GM18526 (cell line): ENCODE measurements around the gene LGALS7.

Experiments used
- POLR2A ChIP-seq: IDR thresholded peaks from 3 replicates; pipeline ENCODE4 v1.6.1; 2011; ENCODE audit not compliant: insufficient read length; ENCODE audit errors: extremely low read depth

The LGALS7 gene

DNA sequence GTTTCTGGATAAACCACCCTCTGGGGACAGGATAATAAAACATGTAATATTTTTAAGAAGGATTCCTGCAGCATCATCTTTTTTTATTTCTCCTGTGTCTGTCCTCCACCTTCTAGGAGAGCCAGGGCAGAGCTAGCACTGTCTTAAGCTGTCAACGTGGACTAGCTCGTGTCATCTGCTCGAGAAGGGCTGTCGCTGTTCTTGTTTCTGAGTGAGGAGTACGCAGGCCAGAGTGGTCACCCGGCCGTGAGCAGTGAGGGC, 42.9 kb downstream of the LGALS7 start:
- no peak for TF ChIP-seq POLR2A

GRCh38 chr19:38729653-38730469, 43.5 kb downstream of the LGALS7 start:
- no peak for TF ChIP-seq POLR2A

DNA sequence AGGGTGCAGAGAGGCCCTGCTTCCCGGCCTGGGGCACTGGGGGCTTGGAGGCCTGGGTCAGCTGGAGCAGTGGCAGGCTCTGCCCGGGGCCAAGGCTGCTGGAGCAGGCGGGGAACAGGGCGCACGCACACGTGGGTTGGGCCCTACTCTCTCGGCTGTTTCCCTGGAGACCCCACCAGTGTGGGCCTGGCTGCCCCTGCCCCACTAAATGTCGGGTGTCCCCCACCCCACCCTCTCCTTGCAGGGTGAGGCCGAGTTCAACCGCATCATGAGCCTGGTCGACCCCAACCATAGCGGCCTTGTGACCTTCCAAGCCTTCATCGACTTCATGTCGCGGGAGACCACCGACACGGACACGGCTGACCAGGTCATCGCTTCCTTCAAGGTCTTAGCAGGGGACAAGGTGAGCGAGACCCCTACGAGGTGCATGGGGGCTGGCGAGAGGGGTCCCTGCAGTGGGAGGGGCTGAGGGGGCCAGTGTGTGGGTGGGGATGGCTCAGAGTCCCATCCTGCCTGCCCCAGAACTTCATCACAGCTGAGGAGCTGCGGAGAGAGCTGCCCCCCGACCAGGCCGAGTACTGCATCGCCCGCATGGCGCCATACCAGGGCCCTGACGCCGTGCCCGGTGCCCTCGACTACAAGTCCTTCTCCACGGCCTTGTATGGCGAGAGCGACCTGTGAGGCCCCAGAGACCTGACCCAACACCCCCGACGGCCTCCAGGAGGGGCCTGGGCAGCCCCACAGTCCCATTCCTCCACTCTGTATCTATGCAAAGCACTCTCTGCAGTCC, 44.4 kb downstream of the LGALS7 start:
- no peak for TF ChIP-seq POLR2A

- TF ChIP-seq POLR2A: no peak
These were observed 45.3 kb downstream of the LGALS7 start for GRCh38 chr19:38727868-38728660.

DNA sequence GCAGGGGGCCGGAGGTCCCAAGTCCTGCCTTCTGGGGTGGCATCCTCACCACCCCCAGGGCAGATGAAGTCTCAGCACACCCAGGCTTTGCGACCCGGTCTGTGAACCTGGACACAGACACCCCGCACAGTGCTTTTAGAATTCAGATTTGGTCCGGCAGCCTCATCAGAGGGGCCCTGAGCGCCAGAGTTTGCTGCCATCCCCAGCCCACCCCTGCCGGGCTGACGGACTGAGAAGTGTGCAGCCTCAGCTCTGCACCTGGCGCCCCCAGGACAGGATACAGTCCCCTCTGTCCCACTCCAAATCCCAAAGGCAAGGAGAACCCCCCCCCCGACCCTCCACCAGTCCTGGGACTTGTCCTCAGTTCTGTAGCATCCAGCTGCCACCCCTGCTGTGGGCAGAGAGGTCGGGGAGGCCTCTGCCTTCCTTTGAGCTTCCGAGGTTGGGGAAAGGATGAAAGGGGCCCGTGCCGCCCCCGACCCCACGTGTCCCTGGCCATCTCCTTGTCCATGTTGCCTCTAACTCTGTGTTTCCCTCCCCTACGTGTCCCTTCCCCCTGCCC, 45.9 kb downstream of the LGALS7 start:
- no peak for TF ChIP-seq POLR2A

DNA sequence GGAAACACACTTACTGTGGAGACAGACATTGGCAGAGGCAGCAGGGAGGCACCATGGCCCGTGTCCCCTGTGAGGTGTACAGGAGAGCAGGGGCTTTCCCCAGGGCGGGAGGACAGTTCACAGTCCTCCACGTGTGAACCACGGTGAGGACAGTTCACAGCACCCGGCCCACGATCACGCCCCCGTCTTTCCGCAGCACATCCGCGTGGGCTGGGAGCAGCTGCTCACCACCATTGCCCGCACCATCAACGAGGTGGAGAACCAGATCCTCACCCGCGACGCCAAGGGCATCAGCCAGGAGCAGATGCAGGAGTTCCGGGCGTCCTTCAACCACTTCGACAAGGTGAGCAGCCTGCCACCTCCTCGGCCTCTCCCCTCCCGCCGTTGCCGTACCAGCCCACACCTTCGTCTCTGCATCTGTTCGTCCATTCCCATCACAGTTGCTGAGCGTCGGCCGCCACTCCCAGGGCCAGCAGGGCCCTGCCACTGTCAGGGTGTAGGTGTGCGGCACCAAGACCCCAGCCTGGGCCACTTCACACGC, 46.5 kb downstream of the LGALS7 start:
- no peak for TF ChIP-seq POLR2A

DNA sequence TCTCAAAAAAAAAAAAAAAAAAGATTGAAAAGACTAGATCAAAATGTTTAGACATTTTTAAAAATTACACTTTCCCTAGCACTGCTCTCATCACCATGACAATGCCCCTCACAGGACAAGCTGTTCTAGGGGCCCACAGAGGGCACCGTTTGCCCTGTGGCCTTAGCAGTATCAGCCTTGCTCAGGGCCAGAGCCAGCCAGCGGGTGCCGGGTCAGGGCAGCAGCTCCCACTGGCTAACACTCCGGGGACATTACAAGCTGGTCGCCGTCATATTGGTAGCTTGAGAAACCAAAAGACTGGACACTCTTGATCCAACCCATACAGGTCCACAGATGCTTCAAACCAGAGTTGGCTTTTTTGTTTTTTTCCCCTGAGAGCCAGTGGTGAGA, 47.0 kb downstream of the LGALS7 start:
- TF ChIP-seq POLR2A: no peak

DNA sequence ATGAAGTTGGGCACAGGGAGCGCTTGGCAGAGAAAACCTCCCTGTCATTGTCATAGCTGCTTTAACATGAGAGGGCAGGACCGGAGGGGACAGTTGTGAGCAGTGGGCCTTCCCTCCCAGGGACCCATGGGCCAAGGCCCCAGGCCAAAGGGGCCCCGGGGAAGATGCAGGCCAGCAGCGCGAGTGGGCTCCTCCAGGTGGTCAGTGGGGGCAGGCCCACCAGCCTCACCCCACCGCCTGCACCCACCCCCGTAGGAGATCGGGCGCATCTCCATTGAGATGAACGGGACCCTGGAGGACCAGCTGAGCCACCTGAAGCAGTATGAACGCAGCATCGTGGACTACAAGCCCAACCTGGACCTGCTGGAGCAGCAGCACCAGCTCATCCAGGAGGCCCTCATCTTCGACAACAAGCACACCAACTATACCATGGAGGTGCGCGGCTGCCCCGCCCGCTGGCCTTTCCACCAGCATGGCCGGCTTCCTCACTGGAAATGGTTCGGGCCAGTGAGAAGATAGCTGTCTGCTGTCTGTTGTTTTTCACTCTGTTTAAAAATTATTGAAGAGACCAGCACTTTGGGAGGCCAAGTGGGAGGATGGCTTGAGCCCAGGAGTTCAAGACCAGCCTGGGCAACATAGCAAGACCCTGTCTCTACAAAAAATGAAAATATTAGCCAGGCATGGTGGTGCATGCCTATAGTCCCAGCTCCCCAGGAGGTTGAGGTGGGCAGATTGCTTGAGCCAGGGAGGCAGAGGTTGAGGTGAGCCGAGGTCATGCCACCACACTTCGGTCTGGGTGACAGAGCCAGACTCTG, 47.6 kb downstream of the LGALS7 start:
- TF ChIP-seq POLR2A: no peak

DNA sequence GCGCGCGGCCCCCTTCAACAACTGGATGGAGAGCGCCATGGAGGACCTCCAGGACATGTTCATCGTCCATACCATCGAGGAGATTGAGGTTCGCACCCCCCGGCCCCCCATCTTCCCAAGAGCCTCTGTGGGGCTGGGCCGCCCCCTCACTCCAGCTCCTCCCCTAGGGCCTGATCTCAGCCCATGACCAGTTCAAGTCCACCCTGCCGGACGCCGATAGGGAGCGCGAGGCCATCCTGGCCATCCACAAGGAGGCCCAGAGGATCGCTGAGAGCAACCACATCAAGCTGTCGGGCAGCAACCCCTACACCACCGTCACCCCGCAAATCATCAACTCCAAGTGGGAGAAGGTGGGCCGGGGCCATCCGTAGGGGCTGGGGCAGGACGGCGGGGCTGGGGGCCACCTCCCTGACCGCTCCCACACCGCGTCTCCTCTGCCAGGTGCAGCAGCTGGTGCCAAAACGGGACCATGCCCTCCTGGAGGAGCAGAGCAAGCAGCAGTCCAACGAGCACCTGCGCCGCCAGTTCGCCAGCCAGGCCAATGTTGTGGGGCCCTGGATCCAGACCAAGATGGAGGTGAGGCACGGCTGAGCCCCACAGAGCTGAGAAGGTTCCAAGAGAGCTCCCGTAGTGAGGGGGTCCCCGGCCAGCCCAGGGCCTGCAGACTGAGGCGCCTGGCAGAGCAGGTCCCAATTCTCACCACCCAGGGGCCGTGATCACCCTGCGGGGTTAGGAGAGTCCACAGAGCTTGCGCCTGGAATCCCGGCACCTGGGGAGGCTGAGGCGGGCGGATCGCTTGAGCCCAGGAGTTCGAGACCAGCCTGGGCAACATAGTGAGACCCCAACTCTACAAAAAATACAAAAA, 49.1 kb downstream of the LGALS7 start:
- TF ChIP-seq POLR2A: no peak

DNA sequence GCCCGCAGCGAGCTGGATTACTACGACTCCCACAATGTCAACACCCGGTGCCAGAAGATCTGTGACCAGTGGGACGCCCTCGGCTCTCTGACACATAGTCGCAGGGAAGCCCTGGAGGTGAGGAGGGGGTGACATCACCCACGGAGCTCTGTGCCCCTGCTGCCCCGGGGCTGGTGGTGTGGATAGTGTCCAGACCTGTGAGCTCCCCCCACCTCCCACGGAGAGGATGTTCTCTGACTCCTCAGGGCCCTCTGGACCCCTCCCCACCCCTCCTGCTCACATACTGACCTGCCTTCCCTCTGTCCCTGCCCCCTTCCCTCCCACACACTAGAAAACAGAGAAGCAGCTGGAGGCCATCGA, 49.7 kb downstream of the LGALS7 start:
- TF ChIP-seq POLR2A: no peak

GRCh38 chr19:38722947-38723605, 50.2 kb downstream of the LGALS7 start:
- TF ChIP-seq POLR2A: no peak

DNA sequence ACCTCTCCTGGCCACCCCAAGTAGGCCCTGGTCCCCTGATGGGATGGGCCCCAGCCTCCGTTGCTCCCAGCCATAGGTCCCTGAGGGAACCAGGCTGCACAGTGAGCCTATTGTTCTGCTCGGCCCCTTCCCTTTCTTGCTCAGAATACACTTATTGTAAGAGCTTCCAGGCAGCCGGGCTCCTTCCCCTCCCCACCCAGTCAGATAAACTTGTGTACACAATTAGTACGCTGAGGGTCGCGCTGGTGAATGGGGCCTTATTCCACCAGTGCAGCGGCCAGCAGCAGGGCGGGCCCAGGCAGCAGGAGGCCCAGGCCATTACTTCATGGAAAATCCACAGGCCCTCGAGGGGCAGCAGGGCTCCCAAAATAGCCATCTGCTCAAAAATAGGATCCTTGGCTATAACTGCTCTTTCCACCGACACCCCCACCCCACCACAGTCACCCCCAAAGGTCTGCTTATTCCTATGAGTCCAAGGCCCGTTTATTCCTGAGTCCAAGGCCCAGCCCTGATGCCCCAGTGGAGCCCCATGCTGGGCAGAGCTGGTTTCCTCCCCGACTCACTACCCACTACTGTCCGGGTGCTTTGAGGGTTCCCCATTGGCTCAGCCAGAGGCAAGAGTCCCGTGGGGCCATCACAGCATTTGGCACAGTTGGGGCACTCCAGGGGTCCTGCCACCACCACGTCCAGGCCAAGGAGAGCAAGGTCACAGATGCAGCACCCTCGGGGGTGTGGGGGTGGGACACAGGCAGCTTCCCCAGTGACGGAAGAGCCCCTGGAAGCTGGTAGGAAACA, 51.1 kb downstream of the LGALS7 start:
- TF ChIP-seq POLR2A: no peak
